CD4-positive, alpha-beta T cell treated with Interferon alpha-2 for 1 hour (primary cell): ENCODE results near the gene SMIM35.
A peak's percentile ranks its signal among the peaks of the same experiment; 100 is the strongest.

ENCODE experiments used
- DNase-seq, 2 donors: peaks; one replicate each; pipeline ENCODE4 v3.0.0-alpha.2; 2020 to 2022

Gene SMIM35

DNA sequence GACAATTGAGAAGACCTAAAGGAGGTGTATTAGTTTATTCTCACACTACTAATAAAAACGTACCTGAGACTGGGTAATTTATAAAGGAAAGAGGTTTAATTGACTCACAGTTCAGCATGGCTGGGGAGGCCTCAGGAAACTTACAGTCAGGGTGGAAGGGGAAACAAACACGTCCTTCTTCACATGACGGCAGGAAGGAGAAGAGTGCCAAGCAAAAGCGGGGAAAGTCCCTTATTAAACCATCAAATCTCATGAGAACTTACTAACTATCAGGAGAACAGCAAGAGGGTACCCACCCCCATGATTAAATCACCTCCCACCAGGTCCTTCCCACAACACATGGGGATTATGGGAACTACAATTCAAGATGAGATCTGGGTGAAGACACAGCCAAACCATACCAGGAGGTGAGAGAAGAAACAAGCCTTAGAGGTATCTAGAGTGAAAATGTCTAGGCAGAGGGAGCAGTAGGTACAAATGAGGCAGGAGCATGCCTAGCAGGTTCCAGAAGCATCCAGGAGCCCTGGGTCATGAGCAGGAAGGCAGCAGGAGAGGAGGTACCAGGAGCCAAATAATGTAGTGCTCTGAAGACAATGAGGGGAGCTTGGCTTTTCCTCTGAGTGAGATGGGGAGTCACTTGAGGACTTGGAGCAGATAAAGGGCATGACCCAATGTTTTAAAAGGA, 69.0 kb downstream of the SMIM35 start:
- no peak for DNase-seq

GRCh38 chr11:118017111-118017510, 69.7 kb downstream of the SMIM35 start:
- DNase-seq: no peak

GRCh38 chr11:118016104-118016503, 70.7 kb downstream of the SMIM35 start:
- no peak for DNase-seq

DNA sequence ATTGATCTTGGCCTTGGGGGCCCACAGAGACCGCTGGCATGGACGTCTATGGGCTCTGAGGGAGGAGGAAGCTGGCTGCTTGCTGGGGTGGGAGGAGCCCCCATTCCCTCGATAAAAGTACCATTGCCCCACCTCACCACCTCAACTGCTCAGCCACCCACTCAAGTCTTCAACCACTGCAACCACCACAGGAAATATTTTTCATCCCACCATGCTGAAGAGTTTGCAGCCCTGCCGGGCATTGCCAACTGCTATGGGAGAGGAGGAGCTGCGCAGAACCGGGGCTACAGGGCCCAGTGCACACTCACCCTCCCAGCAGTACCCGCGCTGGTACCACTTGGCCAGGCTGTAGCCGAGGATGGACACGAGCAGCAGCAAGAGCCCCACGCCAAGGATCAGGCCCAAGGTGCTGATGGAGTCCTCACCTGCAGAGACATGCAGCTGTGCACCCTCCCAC, 71.3 kb downstream of the SMIM35 start:
- no peak for DNase-seq

DNA sequence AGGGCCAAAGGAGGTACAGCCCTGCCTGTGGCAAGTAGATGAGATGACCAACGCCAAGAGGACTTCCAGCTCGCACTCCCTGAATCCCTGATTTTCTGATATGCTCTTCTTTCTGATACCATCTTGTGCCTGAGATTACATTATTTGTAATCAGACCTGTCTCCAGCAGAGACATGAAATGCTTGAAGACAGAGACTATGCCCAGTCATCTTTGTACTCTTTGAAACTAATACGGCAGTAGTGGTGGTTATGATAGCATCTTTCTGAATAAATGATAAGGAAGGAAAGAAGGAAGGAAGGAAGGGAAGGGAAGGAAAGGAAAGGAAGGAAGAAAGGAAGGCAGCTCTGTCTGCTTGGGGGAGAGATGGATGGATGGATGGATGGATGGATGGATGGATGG, 72.7 kb downstream of the SMIM35 start:
- DNase-seq: no peak

DNA sequence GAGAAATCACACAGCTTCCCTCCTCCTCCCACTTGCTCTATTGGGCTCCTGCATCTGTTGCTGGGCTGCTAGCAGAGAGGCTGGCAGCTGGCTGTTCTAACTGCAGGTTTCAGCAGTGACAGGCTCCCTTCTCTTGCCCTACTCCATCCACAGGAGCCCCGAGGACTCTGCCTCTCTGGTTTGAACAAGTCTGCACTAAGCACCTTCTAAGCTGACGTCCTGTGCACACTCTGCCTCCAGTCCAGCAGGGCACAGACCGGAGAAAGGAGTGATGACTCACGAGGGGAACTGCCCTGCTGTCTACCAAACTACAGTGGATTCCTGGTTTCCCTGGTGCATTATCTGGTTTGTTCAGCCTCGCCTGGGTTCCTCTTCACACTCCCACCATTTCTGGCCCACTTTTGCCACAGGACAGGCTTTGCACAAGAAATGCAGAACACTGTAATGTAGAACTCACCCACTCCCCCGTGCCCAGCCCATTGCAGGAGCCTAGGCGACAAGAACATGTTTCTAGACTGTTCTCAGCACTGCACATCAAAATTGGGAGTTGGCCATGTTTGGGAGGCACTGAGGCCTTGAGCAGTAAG, 74.6 kb downstream of the SMIM35 start:
- peak; percentile 36 to 65 for DNase-seq

GRCh38 chr11:118010738-118011461, 75.9 kb downstream of the SMIM35 start:
- peak in 1 of 2 donors; percentile 86 for DNase-seq

GRCh38 chr11:118009864-118010737, 76.7 kb downstream of the SMIM35 start:
- no peak for DNase-seq

DNA sequence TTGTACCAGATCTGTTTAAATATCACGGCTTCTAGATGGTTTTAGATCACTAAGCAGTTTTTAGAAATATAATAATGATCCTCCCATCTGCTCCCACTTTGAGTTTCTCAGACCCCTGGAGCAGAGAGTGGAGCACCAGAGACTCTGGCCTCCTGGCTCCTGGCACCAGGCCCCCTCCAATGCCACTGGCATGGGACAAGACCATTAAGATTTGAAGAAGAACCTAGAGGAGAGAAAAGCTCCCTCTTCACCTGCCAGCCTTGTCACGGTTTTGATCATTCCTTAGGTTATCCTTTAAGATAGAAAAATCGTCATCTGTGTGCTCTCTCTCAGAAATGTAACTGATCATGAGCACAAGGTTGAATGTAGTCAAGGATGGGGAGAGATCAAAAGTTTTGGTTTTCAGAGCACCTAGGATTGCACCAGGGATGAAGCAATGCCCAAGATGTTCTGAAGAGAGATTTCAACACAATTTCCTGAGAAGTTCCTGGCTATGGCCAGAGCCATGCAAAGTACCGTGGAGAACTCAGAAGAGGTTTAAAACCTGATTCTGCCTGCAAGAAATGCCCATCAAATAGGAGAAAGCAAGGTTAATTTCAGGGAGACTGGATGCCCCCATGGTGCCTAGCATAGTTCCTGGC, 78.4 kb downstream of the SMIM35 start:
- DNase-seq: no peak

DNA sequence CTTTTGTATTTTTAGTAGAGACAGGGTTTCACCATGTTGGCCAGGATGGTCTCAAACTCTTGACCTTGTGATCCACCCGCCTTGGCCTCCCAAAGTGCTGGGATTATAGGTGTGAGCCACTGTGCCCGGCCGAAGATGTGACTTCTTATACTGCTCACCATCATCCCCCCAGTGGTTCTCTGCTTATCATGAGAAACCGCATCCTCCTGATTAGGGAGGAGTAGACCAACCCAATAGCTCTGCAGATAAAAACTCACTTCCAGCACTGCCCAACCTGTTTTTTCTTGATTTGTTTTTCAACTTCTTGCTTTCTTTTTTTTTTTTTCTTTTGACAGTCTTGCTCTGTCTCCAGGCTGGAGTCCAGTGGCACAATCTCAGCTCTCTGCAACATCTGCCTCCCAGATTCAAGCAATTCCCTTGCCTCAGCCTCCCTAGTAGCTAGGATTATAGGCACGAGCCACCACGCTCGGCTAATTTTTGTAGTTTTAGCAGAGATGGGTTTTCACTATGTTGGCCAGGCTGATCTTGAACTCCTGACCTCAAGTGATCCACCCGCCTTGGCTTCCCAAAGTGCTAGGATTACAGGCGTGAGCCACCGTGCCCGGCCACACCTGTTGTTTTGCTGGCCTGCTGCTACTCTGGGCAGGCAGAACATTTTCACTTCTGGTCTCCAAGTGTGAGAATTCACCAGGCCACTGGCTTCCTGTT, 79.0 kb downstream of the SMIM35 start:
- peak; percentile 42 to 71 for DNase-seq

GRCh38 chr11:118007040-118007439, 79.7 kb downstream of the SMIM35 start:
- no peak for DNase-seq

GRCh38 chr11:118006153-118006534, 80.6 kb downstream of the SMIM35 start:
- no peak for DNase-seq

DNA sequence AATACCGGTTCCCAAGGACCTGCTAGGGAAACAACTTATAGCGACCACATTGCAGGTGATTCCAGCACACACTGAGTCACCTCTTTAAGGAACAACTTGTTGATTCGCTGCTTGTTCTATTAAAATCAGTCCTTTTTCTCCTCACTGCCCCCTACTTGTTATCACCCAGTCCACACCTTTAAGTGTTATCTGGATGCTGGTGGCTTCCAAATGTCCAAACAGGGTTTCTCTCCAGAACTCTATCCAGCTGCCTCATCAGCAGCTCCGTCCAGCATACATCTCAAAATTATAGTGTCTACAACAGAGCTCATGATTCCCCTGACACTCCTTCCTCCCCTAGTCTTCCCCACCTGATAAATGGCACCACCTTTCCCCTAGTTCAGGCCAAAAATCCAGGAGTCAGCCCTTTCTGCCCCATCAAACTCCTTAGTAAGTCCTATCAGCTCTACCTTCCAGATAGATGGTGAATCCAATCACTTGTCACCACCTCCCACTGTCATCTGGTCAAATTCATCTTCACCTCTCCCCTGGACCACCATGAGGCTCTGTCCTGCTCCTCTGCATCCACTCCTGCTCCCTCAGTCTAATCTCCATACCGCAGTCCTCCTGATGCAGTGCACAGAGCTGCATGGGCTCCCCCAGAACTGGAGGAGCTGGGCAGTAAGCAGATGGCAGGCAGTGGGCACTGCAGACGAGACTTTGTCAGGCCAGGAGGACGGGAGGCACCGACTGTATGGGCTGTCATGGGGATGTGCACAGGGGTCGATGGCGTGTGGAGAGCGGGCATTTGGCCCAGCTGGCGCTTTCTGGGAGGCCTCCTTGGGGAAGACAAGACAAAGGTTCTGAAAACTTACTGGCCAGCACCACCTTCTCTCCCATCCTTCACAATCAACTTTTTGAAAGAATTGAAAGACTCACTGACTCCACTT, 81.3 kb downstream of the SMIM35 start:
- DNase-seq: no peak

- DNase-seq: no peak
Measured at GRCh38 chr11:118004543-118005223, 82.1 kb downstream of the SMIM35 start.

DNA sequence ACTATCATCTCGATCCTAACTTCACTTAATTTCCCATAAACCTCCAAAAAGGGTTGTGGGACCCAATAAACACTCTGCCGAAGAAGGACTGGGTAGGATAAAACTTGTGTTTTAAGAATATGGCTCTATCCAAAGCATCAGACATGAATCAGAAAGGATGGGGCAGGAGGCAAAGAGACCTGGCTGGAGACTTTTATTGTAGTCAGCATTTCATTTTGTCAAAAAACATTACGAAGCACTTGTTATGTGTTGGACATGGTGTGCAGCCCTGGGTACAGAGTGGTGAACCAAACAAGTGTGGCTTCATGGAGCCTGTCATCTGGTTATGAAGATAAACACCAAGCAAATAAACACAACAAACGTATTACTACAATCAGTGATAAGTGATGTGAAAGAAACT, 83.3 kb downstream of the SMIM35 start:
- DNase-seq: no peak

GRCh38 chr11:118002541-118003423, 84.0 kb downstream of the SMIM35 start:
- peak; percentile 44 to 64 for DNase-seq

GRCh38 chr11:118002010-118002540, 84.7 kb downstream of the SMIM35 start:
- DNase-seq: peak; percentile 39 to 78

DNA sequence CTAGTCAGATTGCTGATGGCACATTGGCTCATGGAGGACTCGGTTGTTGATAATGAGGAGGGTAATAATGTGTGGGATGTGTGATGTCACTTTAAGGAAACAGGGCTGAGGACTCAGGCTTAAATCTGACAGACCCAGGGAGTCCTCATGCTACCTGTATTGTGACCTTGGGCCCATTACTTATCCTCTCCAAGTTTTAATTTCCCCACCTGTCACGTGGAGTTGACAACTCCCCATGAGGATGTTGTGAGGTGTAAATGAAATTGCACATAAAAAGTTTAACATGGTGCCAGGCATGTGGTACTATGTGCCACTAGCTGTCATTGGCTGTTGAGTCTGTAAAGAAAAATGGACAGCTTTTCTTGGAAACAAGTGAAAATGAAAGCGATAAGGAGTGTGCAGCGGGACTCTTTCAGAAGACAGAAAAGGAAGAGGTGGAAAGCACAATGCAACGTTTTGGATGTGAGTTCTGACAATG, 85.2 kb downstream of the SMIM35 start:
- peak; percentile 43 to 82 for DNase-seq

GRCh38 chr11:118000850-118001228, 85.9 kb downstream of the SMIM35 start:
- no peak for DNase-seq
